Measurements from ENCODE around the gene CD2BP2.
"Not testable (repeated sequence)": the region's sequence is repeated elsewhere in the genome, so short reads cannot be mapped to it uniquely, and the experiment has no call there.

The CD2BP2 gene

GRCh38 chr16:30335598-30336474 lies 19.3 kb downstream of the CD2BP2 start:
- H3K4me3 ChIP-seq (ENCODE audit: low read depth, low read length) = peak overlapping the region; percentile 95
- no peak overlapping the region for H3K9ac ChIP-seq (ENCODE audit: low read length)
- no peaks in the 10 kb centered on the region for H3K9me3 ChIP-seq (ENCODE audit: control insufficient read depth, insufficient read depth, low read depth, low read length)
- H3K36me3 ChIP-seq (ENCODE audit: control insufficient read depth, insufficient read depth, low read length) = no peaks in the 10 kb centered on the region
- H3K27me3 ChIP-seq (ENCODE audit: control insufficient read depth, insufficient read depth, low read length) = no peaks in the 10 kb centered on the region
- H3K4me1 ChIP-seq (ENCODE audit: control insufficient read depth, insufficient read depth, low read length) = peaks cover 9% of the 10 kb centered on the region
- no peak overlapping the region for H3K27ac ChIP-seq (ENCODE audit: low read depth, low read length)

GRCh38 chr16:30335028-30335597 lies 20.0 kb downstream of the CD2BP2 start:
- H3K9me3 ChIP-seq (ENCODE audit: control insufficient read depth, insufficient read depth, low read depth, low read length); H3K4me1 ChIP-seq (ENCODE audit: control insufficient read depth, insufficient read depth, low read length); H3K36me3 ChIP-seq (ENCODE audit: control insufficient read depth, insufficient read depth, low read length); H3K27me3 ChIP-seq (ENCODE audit: control insufficient read depth, insufficient read depth, low read length): not testable (repeated sequence)
- Histone ChIP-seq H3K4me3 (ENCODE audit: low read depth, low read length) (peak overlapping the region; percentile 95), H3K9ac (ENCODE audit: low read length) (peak overlapping the region; percentile 80), H3K27ac (ENCODE audit: low read depth, low read length) (peak overlapping the region; percentile 47; the same call in 1 of the 2 replicates)

- not testable (repeated sequence) for H3K27ac ChIP-seq (ENCODE audit: low read depth, low read length); H3K9me3 ChIP-seq (ENCODE audit: control insufficient read depth, insufficient read depth, low read depth, low read length); H3K36me3 ChIP-seq (ENCODE audit: control insufficient read depth, insufficient read depth, low read length); H3K4me1 ChIP-seq (ENCODE audit: control insufficient read depth, insufficient read depth, low read length); H3K27me3 ChIP-seq (ENCODE audit: control insufficient read depth, insufficient read depth, low read length)
- peak overlapping the region; percentile 95 for H3K4me3 ChIP-seq (ENCODE audit: low read depth, low read length)
- peak overlapping the region; percentile 42 for H3K9ac ChIP-seq (ENCODE audit: low read length)
These were observed 20.6 kb downstream of the CD2BP2 start for GRCh38 chr16:30334473-30334989.

GRCh38 chr16:30324220-30324619 lies 30.9 kb downstream of the CD2BP2 start:
- not testable (repeated sequence) for H3K4me1 ChIP-seq (ENCODE audit: control insufficient read depth, insufficient read depth, low read length); H3K9me3 ChIP-seq (ENCODE audit: control insufficient read depth, insufficient read depth, low read depth, low read length); H3K4me3 ChIP-seq (ENCODE audit: low read depth, low read length); H3K9ac ChIP-seq (ENCODE audit: low read length); H3K27ac ChIP-seq (ENCODE audit: low read depth, low read length); H3K27me3 ChIP-seq (ENCODE audit: control insufficient read depth, insufficient read depth, low read length); H3K36me3 ChIP-seq (ENCODE audit: control insufficient read depth, insufficient read depth, low read length)

- H3K9ac ChIP-seq (ENCODE audit: low read length); H3K4me3 ChIP-seq (ENCODE audit: low read depth, low read length); H3K9me3 ChIP-seq (ENCODE audit: control insufficient read depth, insufficient read depth, low read depth, low read length); H3K27ac ChIP-seq (ENCODE audit: low read depth, low read length); H3K4me1 ChIP-seq (ENCODE audit: control insufficient read depth, insufficient read depth, low read length); H3K36me3 ChIP-seq (ENCODE audit: control insufficient read depth, insufficient read depth, low read length); H3K27me3 ChIP-seq (ENCODE audit: control insufficient read depth, insufficient read depth, low read length): not testable (repeated sequence)
These were observed 36.5 kb downstream of the CD2BP2 start for GRCh38 chr16:30318647-30319046.

DNA sequence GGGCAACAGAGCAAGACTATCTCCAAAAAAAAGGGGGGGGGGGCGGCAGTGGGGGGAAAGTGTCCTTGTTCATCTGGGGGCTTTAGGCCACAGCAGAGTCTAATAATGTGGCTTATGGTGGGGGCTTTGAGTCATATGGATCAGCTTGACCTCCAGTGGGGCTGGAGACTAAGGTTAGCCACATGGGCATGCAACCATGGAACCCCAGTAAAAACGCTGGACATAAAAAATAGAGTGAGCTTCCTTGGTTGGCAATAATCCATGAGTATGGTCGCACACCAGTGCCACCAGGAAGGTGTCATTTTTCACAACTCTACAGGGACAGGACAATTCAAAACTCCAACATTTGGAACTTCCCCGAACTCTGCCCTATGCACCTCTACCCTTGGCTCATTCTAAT lies 44.2 kb downstream of the CD2BP2 start:
- H3K9me3 ChIP-seq (ENCODE audit: control insufficient read depth, insufficient read depth, low read depth, low read length); H3K27ac ChIP-seq (ENCODE audit: low read depth, low read length); H3K9ac ChIP-seq (ENCODE audit: low read length); H3K4me1 ChIP-seq (ENCODE audit: control insufficient read depth, insufficient read depth, low read length); H3K27me3 ChIP-seq (ENCODE audit: control insufficient read depth, insufficient read depth, low read length); H3K4me3 ChIP-seq (ENCODE audit: low read depth, low read length); H3K36me3 ChIP-seq (ENCODE audit: control insufficient read depth, insufficient read depth, low read length): not testable (repeated sequence)

DNA sequence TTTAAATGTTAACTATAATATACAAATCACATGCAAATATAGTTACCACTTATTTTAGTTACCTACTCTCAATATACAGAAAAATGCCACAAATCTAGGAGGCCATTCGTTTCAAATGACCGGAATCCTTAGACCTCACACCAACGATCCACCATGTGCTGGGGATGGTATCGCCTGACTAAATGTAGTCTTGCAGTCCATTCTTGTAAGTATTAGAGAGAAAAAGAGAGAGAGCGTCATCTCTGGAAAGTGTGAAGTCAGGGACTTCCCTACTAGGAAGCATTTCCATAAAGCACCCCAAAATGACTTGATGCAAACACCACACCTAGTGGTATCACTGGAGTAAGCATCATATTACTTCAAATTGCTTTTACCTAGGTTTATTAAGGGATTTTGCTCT lies 45.9 kb downstream of the CD2BP2 start:
- not testable (repeated sequence) for H3K27me3 ChIP-seq (ENCODE audit: control insufficient read depth, insufficient read depth, low read length); H3K4me3 ChIP-seq (ENCODE audit: low read depth, low read length); H3K36me3 ChIP-seq (ENCODE audit: control insufficient read depth, insufficient read depth, low read length); H3K9ac ChIP-seq (ENCODE audit: low read length); H3K4me1 ChIP-seq (ENCODE audit: control insufficient read depth, insufficient read depth, low read length); H3K27ac ChIP-seq (ENCODE audit: low read depth, low read length); H3K9me3 ChIP-seq (ENCODE audit: control insufficient read depth, insufficient read depth, low read depth, low read length)
